ENCODE results near the gene USP24. TPM values are rescaled to one million over a fixed set of nuclear protein-coding genes. Genes with fewer than 3 reads are reported as not detected.

USP24 gene
- total RNA-seq, 1 experiment from 2014 or later: 35.3 TPM

DNA sequence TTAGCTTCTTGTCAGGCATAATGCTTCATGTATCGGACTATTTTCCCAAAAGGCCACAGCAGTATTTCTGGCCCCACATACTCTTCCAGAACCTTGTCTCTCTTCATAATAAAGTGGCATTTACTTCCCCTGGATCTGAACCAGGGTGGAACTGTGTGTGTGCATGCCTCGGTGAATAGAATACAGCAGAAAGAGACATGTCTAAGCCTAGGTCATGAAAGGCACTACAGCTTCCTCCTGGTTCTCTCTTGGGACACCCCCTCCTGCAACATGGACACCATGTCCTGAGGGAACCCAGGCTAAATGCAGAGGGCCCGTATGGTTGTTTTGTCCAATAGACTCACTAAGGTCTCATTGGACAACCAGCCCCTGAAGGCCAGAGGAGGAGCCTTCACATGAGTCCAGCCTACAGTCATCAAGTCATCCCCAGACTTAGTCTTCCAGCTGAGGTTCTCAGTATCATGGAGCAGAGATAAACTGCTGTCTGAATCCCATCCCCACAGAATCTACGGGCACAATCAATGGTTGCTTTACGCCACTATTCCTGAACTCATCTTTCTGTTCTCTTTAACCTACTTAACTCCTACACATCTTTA is 35.0 kb downstream of the USP24 start:
- Histone ChIP-seq H3K23me2 (ENCODE audit: insufficient read length, low read depth, low read length, poor library complexity, severe bottlenecking) (no peaks in the 10 kb centered on the region), H3K23ac (ENCODE audit: insufficient read length, low read depth, low read length) (no peak overlapping the region), H4K91ac (ENCODE audit: insufficient read length, low read depth, low read length) (no peak overlapping the region), H2BK120ac (ENCODE audit: low read depth, low read length, poor library complexity, severe bottlenecking) (no peak overlapping the region), H3K14ac (ENCODE audit: insufficient read depth, low read length) (no peak overlapping the region), H3K27ac (ENCODE audit: insufficient read length, low read depth, low read length) (no peak overlapping the region), H3K79me2 (ENCODE audit: insufficient read depth, low read length) (peaks cover 5% of the 10 kb centered on the region; the same call in 1 of the 2 replicates), H2BK12ac (ENCODE audit: insufficient read length, low read depth, low read length) (no peak overlapping the region), H2AK5ac (ENCODE audit: insufficient read length, low read length) (no peak overlapping the region), H2BK5ac (ENCODE audit: insufficient read length, low read length) (no peak overlapping the region), H4K20me1 (ENCODE audit: control insufficient read depth, insufficient read depth, insufficient read length) (no peaks in the 10 kb centered on the region), H2BK15ac (ENCODE audit: low read depth, low read length) (no peak overlapping the region), H3T11ph (ENCODE audit: low read length) (no peak overlapping the region), H4K5ac (ENCODE audit: insufficient read length, low read depth, low read length) (no peak overlapping the region), H3K27me3 (ENCODE audit: insufficient read depth, low read length) (no peaks in the 10 kb centered on the region), H3K79me1 (ENCODE audit: insufficient read depth, low read depth, low read length, poor library complexity, severe bottlenecking) (peaks cover 7% of the 10 kb centered on the region), H3K4me2 (ENCODE audit: insufficient read depth, insufficient read length, low read length) (no peak overlapping the region), H3K56ac (ENCODE audit: insufficient read length, low read depth, low read length) (no peak overlapping the region), H3K18ac (ENCODE audit: insufficient read length, low read depth, low read length) (no peak overlapping the region), H4K8ac (replicated peaks; ENCODE audit: insufficient read length, low read depth, low read length) (no peak overlapping the region), H3K4me1 (ENCODE audit: insufficient read depth, low read length) (no peaks in the 10 kb centered on the region), H3K9me3 (ENCODE audit: control insufficient read depth, low read depth, low read length) (no peaks in the 10 kb centered on the region), H2AFZ (ENCODE audit: low read length) (no peak overlapping the region), H2BK20ac (ENCODE audit: low read depth, low read length, poor library complexity, severe bottlenecking) (no peak overlapping the region), H3K4ac (ENCODE audit: low read depth, low read length) (no peak overlapping the region), H3K9ac (ENCODE audit: extremely low read depth, insufficient read length, low read length) (no peak overlapping the region)
- peaks cover 12 to 20% (median 13%) of the 10 kb centered on the region in 3 experiments for H3K36me3 Mint-ChIP-seq (ENCODE audit: insufficient read depth in 1 of 3, low read depth in 3 of 3)
- no peak for DNase-seq
- TF ChIP-seq, protein P1, sequence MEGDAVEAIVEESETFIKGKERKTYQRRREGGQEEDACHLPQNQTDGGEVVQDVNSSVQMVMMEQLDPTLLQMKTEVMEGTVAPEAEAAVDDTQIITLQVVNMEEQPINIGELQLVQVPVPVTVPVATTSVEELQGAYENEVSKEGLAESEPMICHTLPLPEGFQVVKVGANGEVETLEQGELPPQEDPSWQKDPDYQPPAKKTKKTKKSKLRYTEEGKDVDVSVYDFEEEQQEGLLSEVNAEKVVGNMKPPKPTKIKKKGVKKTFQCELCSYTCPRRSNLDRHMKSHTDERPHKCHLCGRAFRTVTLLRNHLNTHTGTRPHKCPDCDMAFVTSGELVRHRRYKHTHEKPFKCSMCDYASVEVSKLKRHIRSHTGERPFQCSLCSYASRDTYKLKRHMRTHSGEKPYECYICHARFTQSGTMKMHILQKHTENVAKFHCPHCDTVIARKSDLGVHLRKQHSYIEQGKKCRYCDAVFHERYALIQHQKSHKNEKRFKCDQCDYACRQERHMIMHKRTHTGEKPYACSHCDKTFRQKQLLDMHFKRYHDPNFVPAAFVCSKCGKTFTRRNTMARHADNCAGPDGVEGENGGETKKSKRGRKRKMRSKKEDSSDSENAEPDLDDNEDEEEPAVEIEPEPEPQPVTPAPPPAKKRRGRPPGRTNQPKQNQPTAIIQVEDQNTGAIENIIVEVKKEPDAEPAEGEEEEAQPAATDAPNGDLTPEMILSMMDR (conservative IDR thresholded peaks at IDR 0.05): no peak
- WGBS (ENCODE audit: extremely low coverage, insufficient read length, low lambda C conversion rate): no CpG with 5 or more reads among the region's 5 CpGs
- H3K4me3 Mint-ChIP-seq: no peak overlapping the region
- no peaks in the 10 kb centered on the region for H3K27me3 Mint-ChIP-seq (ENCODE audit: low read depth)
- peak overlapping the region in 1 of 3 experiments; percentile 70; a peak in 1 of 7 replicates for H3K27ac Mint-ChIP-seq
- peaks cover 10 to 11% of the 10 kb centered on the region in 2 experiments for H3K9me3 Mint-ChIP-seq
- H3K4me1 Mint-ChIP-seq: peaks cover 2 to 4% of the 10 kb centered on the region in 2 experiments; a peak in 2 of 4 replicates

Data from H9 (cell line).